ENCODE results near the gene RUVBL1. TPM values are rescaled to one million over a fixed set of nuclear protein-coding genes. Genes with fewer than 3 reads are reported as not detected.

Gene RUVBL1
- total and polyA plus RNA-seq, 10 of the 15 experiments (the other 5 are each of a cell fraction or from before 2014, with no cell fraction given): 15.2 to 142 (median 84.2) TPM

DNA sequence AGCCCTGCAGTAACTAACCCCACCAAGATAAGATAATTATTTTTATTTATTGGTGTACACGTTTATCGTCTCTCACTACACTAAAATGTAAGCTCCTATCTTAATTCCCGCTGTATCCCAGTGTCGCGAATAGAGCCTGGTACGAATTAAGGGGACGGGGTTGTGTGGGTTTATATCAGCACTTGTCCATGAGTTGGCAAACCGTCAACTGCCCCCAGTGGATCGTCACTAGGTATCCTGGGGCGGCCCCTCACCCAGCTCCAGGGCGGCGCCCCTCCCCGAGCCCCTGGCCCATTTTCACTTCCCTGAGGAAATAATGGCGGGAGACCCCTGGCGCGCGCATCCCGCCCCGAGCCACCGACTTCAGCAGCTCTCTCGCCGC is 465 bp downstream of the RUVBL1 start:
- no TSS peak for BruUV-seq (replicated peaks)
- in situ Hi-C loops (cut with MboI) (no loop called here), intact Hi-C loops (cut with micrococcal nuclease; ENCODE audit: unreplicated experiment) (loop anchor here (1.0 kb wide), 1 partner anchor 30 kb away; the partner anchor contains the start of gene EEFSEC)

More for the DNA sequence above, 465 bp downstream of the RUVBL1 start:
- ChIA-PET POLR2A (interaction anchor here (0.6 to 2.1 kb wide), 5 partner anchors 8 to 237 kb away, joined by 3 to 8 read pairs (median 3); partner anchors contain the start of gene EEFSEC), SMC1A (ENCODE audit: uncharacterized antibody, unreplicated experiment) (interaction anchor here (0.8 to 1.7 kb wide), 11 partner anchors 9 to 65 kb away, joined by 3 to 8 read pairs (median 4); partner anchors contain the start of gene EEFSEC), CTCF (interaction anchor here (0.7 to 3.6 kb wide), 10 partner anchors 8 to 495 kb away, joined by 3 to 31 read pairs (median 4); partner anchors contain the start of gene EEFSEC), RAD21 (ENCODE audit: unreplicated experiment) (interaction anchor here (1.2 to 2.4 kb wide), 5 partner anchors 9 to 495 kb away, joined by 4 to 10 read pairs (median 4); partner anchors contain the start of gene EEFSEC)
- H3K79me2 ChIP-seq (ENCODE audit: control insufficient read depth, insufficient read depth, low read length): peaks cover 20% of the 10 kb centered on the region
- H3K9ac ChIP-seq (ENCODE audit: control insufficient read depth, insufficient read depth, low read length): peak overlapping the region; percentile 59
- peak overlapping the region; percentile 10 for H3K27ac ChIP-seq (ENCODE audit: control insufficient read depth, insufficient read depth)
- H2AFZ ChIP-seq (ENCODE audit: control insufficient read depth, low read depth, low read length): peak overlapping the region; percentile 50; the same call in 1 of the 2 replicates
- 1% methylated on average over 22 of the region's 22 CpGs for WGBS (ENCODE audit: insufficient coverage, insufficient replicate concordance, low lambda C conversion rate, missing lambda C conversion rate)
- no peaks in the 10 kb centered on the region for H4K20me1 ChIP-seq (ENCODE audit: control insufficient read depth, insufficient read depth)
- peaks cover 0 to 2% of the 10 kb centered on the region in 2 experiments; a peak in 1 of 4 replicates for H3K36me3 ChIP-seq (ENCODE audit: control insufficient read depth in 2 of 2, insufficient read depth in 2 of 2, low read length in 1 of 2)
- no peaks in the 10 kb centered on the region for H3K27me3 ChIP-seq (replicated peaks in 1 of 2; ENCODE audit: control insufficient read depth in 2 of 2, insufficient read depth in 2 of 2, low read length in 1 of 2)
- ATAC-seq (peak; percentile 5), DNase-seq (ENCODE audit: low read depth, low spot score) (no peak), FAIRE-seq (no peak)
- TF ChIP-seq, protein P1, sequence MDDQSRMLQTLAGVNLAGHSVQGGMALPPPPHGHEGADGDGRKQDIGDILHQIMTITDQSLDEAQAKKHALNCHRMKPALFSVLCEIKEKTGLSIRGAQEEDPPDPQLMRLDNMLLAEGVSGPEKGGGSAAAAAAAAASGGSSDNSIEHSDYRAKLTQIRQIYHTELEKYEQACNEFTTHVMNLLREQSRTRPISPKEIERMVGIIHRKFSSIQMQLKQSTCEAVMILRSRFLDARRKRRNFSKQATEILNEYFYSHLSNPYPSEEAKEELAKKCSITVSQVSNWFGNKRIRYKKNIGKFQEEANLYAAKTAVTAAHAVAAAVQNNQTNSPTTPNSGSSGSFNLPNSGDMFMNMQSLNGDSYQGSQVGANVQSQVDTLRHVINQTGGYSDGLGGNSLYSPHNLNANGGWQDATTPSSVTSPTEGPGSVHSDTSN (IDR thresholded peaks at IDR 0.05; ENCODE audit: insufficient replicate concordance, low read depth, low read length): no peak
- TF ChIP-seq CHD2 (IDR thresholded peaks at IDR 0.05; ENCODE audit: borderline replicate concordance, low read depth, low read length) (no peak), ZNF24 (IDR thresholded peaks at IDR 0.05) (no peak), CBX5 (IDR thresholded peaks at IDR 0.05; ENCODE audit: low read depth) (no peak), HCFC1 (IDR thresholded peaks at IDR 0.05; ENCODE audit: low read length) (no peak), RELA (IDR thresholded peaks at IDR 0.05; ENCODE audit: borderline replicate concordance, partially characterized antibody) (no peak), CHD1 (IDR thresholded peaks at IDR 0.05; ENCODE audit: low read depth, low read length) (no peak)
- TF ChIP-seq, protein P2, sequence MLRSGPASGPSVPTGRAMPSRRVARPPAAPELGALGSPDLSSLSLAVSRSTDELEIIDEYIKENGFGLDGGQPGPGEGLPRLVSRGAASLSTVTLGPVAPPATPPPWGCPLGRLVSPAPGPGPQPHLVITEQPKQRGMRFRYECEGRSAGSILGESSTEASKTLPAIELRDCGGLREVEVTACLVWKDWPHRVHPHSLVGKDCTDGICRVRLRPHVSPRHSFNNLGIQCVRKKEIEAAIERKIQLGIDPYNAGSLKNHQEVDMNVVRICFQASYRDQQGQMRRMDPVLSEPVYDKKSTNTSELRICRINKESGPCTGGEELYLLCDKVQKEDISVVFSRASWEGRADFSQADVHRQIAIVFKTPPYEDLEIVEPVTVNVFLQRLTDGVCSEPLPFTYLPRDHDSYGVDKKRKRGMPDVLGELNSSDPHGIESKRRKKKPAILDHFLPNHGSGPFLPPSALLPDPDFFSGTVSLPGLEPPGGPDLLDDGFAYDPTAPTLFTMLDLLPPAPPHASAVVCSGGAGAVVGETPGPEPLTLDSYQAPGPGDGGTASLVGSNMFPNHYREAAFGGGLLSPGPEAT (IDR thresholded peaks at IDR 0.05; ENCODE audit: low read depth): no peak
- TF ChIP-seq, protein P3, sequence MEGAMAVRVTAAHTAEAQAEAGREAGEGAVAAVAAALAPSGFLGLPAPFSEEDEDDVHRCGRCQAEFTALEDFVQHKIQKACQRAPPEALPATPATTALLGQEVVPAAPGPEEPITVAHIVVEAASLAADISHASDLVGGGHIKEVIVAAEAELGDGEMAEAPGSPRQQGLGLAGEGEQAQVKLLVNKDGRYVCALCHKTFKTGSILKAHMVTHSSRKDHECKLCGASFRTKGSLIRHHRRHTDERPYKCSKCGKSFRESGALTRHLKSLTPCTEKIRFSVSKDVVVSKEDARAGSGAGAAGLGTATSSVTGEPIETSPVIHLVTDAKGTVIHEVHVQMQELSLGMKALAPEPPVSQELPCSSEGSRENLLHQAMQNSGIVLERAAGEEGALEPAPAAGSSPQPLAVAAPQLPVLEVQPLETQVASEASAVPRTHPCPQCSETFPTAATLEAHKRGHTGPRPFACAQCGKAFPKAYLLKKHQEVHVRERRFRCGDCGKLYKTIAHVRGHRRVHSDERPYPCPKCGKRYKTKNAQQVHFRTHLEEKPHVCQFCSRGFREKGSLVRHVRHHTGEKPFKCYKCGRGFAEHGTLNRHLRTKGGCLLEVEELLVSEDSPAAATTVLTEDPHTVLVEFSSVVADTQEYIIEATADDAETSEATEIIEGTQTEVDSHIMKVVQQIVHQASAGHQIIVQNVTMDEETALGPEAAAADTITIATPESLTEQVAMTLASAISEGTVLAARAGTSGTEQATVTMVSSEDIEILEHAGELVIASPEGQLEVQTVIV (IDR thresholded peaks at IDR 0.05; ENCODE audit: borderline replicate concordance, partially characterized antibody): no peak
- H3K4me2 ChIP-seq (ENCODE audit: control insufficient read depth, insufficient read depth): peak overlapping the region; percentile 93
- peak overlapping the region; percentile 91 for H3K4me3 ChIP-seq
- H3K9me3 ChIP-seq (replicated peaks; ENCODE audit: control insufficient read depth, insufficient read depth, low read length): no peaks in the 10 kb centered on the region
- peaks cover 6% of the 10 kb centered on the region for H3K4me1 ChIP-seq (ENCODE audit: control insufficient read depth, insufficient read depth, low read length)
